Loucy (cell line): ENCODE measurements around the gene GIMAP7.

ENCODE experiments used
- EZH2phosphoT487 ChIP-seq: fragments of 200-600 bp; IDR thresholded peaks from 2 replicates; pipeline ENCODE4 v1.6.1; 2018; ENCODE audit warnings: antibody characterized with exemption, mild to moderate bottlenecking, moderate library complexity, borderline replicate concordance
- TF ChIP-seq, protein P1 (sequence below): fragments of 200-600 bp; sonication (generic); conservative IDR thresholded peaks from 2 replicates; pipeline ENCODE4 v1.5.1; 2014; ENCODE audit warnings: mild to moderate bottlenecking, antibody characterized with exemption, low read length

DNA sequence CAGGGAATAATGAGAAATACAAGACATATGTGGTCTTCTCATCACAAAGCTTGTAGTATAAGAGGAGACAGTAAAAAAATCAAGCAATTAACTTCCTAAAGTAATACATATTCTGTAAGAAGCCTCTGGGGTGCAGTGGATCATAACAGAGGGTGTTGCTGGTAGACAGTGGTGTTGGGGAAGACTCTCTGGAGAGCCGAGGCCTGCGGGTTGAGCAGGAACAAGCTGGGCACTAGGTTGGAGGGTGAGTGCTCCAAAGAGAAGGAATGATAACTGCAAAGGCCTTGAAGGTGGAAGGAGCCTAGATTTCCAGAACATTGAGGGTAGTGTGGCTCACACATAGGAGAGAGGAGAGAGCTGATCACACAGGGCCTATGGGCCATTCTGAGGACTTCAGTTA, 54.0 kb downstream of the GIMAP7 start:
- TF ChIP-seq, protein P1, sequence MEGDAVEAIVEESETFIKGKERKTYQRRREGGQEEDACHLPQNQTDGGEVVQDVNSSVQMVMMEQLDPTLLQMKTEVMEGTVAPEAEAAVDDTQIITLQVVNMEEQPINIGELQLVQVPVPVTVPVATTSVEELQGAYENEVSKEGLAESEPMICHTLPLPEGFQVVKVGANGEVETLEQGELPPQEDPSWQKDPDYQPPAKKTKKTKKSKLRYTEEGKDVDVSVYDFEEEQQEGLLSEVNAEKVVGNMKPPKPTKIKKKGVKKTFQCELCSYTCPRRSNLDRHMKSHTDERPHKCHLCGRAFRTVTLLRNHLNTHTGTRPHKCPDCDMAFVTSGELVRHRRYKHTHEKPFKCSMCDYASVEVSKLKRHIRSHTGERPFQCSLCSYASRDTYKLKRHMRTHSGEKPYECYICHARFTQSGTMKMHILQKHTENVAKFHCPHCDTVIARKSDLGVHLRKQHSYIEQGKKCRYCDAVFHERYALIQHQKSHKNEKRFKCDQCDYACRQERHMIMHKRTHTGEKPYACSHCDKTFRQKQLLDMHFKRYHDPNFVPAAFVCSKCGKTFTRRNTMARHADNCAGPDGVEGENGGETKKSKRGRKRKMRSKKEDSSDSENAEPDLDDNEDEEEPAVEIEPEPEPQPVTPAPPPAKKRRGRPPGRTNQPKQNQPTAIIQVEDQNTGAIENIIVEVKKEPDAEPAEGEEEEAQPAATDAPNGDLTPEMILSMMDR, result no peak
- TF ChIP-seq EZH2phosphoT487, result no peak
